ENCODE measurements around the gene IGFLR1.

The IGFLR1 gene

DNA sequence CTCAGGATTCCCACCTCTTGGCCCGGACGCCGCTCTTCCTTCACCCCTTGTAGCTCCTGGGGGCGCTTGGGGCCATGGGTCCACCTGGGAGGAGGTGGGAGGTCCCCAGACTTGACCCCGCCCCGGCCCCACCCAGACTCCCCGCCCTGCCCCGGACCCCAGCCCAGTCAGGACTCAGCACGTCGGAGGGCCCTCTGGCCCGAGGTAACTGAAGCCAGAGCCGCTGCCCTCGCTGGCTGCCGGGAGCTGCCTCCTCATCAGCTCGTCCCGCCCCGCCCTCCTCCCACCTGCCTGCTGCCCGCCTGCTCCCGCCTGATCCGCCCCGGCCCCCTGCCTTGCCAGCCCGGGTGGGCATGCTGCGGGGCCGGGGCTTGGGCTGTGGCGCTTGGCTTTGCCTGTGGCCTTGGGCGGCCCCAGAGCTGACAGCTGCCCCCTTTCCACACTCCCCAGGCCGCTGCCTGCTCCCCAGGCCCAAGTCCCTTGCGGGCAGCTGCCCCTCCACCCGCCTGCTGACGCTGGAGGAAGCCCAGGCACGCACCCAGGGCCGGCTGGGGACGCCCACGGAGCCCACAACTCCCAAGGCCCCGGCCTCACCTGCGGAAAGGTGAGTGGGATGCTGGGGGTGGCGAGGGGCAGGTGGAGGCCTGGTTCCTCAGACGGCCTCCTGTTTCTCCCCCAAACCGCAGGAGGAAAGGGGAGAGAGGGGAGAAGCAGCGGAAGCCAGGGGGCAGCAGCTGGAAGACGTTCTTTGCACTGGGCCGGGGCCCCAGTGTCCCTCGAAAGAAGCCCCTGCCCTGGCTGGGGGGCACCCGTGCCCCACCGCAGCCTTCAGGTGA, 42.5 kb upstream of the IGFLR1 start:
- Histone ChIP-seq H4K20me1 (ENCODE audit: insufficient read depth, low read length) (no peaks in the 10 kb centered on the region), H3K27me3 (replicated peaks; ENCODE audit: insufficient read depth, low read length) (no peaks in the 10 kb centered on the region), H3F3A (ENCODE audit: insufficient read depth, low read length) (no peaks in the 10 kb centered on the region), H3K9me2 (replicated peaks; ENCODE audit: insufficient read depth, low read length) (no peaks in the 10 kb centered on the region), H2AFZ (ENCODE audit: low read length) (no peak overlapping the region), H3K9me3 (replicated peaks; ENCODE audit: insufficient read depth, low read length) (no peaks in the 10 kb centered on the region), H3K4me2 (ENCODE audit: low read depth, low read length) (no peak overlapping the region), H3K4me1 (ENCODE audit: low read length) (no peaks in the 10 kb centered on the region), H3K4me3 (ENCODE audit: low read length) (no peak overlapping the region), H3K79me2 (ENCODE audit: low read length) (no peaks in the 10 kb centered on the region), H3K36me3 (replicated peaks; ENCODE audit: insufficient read depth, low read length) (no peaks in the 10 kb centered on the region), H3K27ac (ENCODE audit: low read length) (no peak overlapping the region), H3K9ac (ENCODE audit: low read length) (no peak overlapping the region)
- no peak for DNase-seq
- TF ChIP-seq EZH2phosphoT487 (IDR thresholded peaks at IDR 0.05; ENCODE audit: low read length): no peak
- TF ChIP-seq, protein P1, sequence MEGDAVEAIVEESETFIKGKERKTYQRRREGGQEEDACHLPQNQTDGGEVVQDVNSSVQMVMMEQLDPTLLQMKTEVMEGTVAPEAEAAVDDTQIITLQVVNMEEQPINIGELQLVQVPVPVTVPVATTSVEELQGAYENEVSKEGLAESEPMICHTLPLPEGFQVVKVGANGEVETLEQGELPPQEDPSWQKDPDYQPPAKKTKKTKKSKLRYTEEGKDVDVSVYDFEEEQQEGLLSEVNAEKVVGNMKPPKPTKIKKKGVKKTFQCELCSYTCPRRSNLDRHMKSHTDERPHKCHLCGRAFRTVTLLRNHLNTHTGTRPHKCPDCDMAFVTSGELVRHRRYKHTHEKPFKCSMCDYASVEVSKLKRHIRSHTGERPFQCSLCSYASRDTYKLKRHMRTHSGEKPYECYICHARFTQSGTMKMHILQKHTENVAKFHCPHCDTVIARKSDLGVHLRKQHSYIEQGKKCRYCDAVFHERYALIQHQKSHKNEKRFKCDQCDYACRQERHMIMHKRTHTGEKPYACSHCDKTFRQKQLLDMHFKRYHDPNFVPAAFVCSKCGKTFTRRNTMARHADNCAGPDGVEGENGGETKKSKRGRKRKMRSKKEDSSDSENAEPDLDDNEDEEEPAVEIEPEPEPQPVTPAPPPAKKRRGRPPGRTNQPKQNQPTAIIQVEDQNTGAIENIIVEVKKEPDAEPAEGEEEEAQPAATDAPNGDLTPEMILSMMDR (IDR thresholded peaks at IDR 0.05; ENCODE audit: low read length): no peak
- TF ChIP-seq EZH2 (optimal IDR thresholded peaks at IDR 0.05; ENCODE audit: low read depth, low read length): no peak

DNA sequence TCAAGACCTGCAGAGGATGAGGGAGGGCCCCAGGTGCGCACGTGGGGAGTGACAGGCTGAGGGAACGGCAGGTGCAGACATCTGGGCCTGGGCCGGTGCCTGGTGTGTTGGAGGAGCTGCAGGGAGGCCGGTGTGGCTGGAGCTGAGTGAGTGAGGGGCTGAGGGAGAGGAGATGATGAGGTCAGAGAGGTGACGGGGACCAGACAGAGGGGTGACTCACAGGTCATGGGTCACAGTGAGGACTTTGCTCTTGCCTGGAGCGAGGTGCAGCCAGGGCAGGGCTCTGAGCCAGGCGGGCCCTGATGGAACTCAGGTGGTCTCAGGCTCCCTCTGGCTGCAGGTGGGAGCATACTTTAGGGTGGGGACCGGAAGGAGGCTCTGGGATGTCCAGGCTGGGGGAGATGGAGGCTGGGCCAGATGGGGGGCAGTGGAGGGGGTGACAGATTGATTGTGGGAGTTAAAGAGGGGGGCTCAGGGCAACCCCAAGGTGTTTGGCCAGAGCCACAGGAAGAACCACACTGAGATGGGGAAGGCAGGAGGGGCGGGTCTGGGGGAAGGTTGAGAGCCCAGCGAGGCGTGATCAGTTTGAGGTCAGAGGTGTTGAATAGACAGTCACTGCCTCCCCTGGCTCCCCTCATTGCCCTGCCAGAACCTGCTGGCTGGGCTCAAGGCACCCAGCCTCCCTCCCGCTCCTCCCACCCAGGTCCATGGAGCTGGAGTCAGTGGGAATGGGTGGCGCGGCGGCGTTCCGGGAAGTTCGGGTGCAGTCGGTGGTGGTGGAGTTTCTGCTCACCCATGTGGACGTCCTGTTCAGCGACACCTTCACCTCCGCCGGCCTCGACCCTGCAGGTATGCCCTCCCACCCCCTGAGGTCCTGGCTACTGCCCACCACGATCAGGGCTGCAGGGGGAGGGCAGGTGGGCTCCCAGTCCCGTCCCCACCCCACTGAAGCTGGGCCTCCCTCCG, 41.5 kb upstream of the IGFLR1 start:
- no peaks in the 10 kb centered on the region for H3K4me1 ChIP-seq (ENCODE audit: low read length)
- H3K4me3 ChIP-seq (ENCODE audit: low read length): no peak overlapping the region
- no peak overlapping the region for H2AFZ ChIP-seq (ENCODE audit: low read length)
- no peaks in the 10 kb centered on the region for H3K9me2 ChIP-seq (replicated peaks; ENCODE audit: insufficient read depth, low read length)
- no peak overlapping the region for H3K4me2 ChIP-seq (ENCODE audit: low read depth, low read length)
- H4K20me1 ChIP-seq (ENCODE audit: insufficient read depth, low read length): no peaks in the 10 kb centered on the region
- no peaks in the 10 kb centered on the region for H3K36me3 ChIP-seq (replicated peaks; ENCODE audit: insufficient read depth, low read length)
- TF ChIP-seq EZH2 (optimal IDR thresholded peaks at IDR 0.05; ENCODE audit: low read depth, low read length) (no peak), EZH2phosphoT487 (IDR thresholded peaks at IDR 0.05; ENCODE audit: low read length) (no peak)
- TF ChIP-seq, protein P1 (IDR thresholded peaks at IDR 0.05; ENCODE audit: low read length): no peak
- no peaks in the 10 kb centered on the region for H3K79me2 ChIP-seq (ENCODE audit: low read length)
- no peaks in the 10 kb centered on the region for H3K27me3 ChIP-seq (replicated peaks; ENCODE audit: insufficient read depth, low read length)
- DNase-seq: no peak
- no peak overlapping the region for H3K27ac ChIP-seq (ENCODE audit: low read length)
- no peaks in the 10 kb centered on the region for H3K9me3 ChIP-seq (replicated peaks; ENCODE audit: insufficient read depth, low read length)
- no peak overlapping the region for H3K9ac ChIP-seq (ENCODE audit: low read length)
- no peaks in the 10 kb centered on the region for H3F3A ChIP-seq (ENCODE audit: insufficient read depth, low read length)

DNA sequence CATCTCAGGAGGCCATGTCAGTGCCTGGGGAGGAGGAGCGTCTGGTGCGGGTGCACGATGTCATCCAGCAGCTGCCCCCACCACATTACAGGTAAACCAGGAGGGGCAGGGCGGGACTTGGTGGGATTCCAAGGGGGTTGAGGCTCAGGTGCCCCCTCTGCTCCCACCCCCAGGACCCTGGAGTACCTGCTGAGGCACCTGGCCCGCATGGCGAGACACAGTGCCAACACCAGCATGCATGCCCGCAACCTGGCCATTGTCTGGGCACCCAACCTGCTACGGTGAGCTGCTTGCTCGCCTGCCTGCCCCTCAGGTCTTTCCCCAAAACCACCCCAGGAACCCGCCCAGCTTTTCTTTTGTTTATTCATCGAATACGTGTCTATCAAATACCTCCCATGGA, 40.3 kb upstream of the IGFLR1 start:
- no peak overlapping the region for H3K4me2 ChIP-seq (ENCODE audit: low read depth, low read length)
- DNase-seq: no peak
- H3K9ac ChIP-seq (ENCODE audit: low read length): no peak overlapping the region
- no peak overlapping the region for H3K27ac ChIP-seq (ENCODE audit: low read length)
- H3K79me2 ChIP-seq (ENCODE audit: low read length): no peaks in the 10 kb centered on the region
- H3K4me3 ChIP-seq (ENCODE audit: low read length): no peak overlapping the region
- no peaks in the 10 kb centered on the region for H3K36me3 ChIP-seq (replicated peaks; ENCODE audit: insufficient read depth, low read length)
- no peaks in the 10 kb centered on the region for H3K9me2 ChIP-seq (replicated peaks; ENCODE audit: insufficient read depth, low read length)
- no peaks in the 10 kb centered on the region for H3F3A ChIP-seq (ENCODE audit: insufficient read depth, low read length)
- H4K20me1 ChIP-seq (ENCODE audit: insufficient read depth, low read length): no peaks in the 10 kb centered on the region
- H3K27me3 ChIP-seq (replicated peaks; ENCODE audit: insufficient read depth, low read length): no peaks in the 10 kb centered on the region
- no peaks in the 10 kb centered on the region for H3K4me1 ChIP-seq (ENCODE audit: low read length)
- H3K9me3 ChIP-seq (replicated peaks; ENCODE audit: insufficient read depth, low read length): no peaks in the 10 kb centered on the region
- no peak overlapping the region for H2AFZ ChIP-seq (ENCODE audit: low read length)
- TF ChIP-seq EZH2 (optimal IDR thresholded peaks at IDR 0.05; ENCODE audit: low read depth, low read length): no peak
- TF ChIP-seq, protein P1 (IDR thresholded peaks at IDR 0.05; ENCODE audit: low read length): no peak
- TF ChIP-seq EZH2phosphoT487 (IDR thresholded peaks at IDR 0.05; ENCODE audit: low read length): no peak
